ENCODE data around the gene MCM5.
"Not testable (repeated sequence)": the region's sequence is repeated elsewhere in the genome, so short reads cannot be mapped to it uniquely, and the experiment has no call there.

The MCM5 gene

DNA sequence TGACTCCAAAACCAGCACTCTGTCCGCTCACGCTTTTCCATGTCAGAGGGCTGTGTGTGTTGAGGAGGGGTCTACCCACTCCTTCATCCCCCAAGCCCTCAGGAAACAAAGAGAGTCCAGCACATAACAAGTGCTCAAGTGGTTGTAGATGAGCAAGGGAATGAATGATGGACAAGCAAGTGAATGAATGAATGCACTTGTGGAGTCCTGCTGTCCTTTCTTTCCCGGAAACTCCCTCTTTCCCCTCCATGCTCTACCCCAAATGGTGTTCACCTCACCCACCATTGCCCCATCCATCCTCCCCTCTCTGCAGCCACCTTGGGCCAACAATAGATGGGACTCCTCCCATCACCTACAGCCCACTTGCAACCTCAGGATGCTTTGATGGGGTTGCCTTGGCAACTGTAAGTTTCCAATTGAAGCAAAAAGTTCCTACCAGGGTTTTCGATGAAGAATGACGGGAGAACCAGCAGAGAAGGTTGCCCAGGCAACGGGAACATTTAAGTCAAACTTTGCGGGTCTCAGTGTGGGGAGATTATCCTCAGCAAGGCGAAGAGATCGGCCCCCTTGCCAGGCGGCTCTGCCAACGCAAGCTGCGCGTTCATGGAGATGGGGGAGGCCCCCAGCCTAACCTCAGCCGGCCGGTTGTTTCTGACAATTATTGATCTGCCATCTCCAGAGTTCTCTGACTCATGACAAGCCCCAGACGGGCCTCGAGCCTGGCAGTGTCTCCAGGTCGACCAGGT, 51.1 kb downstream of the MCM5 start:
- DNase-seq (ENCODE audit: low read depth, low spot score): no peak

DNA sequence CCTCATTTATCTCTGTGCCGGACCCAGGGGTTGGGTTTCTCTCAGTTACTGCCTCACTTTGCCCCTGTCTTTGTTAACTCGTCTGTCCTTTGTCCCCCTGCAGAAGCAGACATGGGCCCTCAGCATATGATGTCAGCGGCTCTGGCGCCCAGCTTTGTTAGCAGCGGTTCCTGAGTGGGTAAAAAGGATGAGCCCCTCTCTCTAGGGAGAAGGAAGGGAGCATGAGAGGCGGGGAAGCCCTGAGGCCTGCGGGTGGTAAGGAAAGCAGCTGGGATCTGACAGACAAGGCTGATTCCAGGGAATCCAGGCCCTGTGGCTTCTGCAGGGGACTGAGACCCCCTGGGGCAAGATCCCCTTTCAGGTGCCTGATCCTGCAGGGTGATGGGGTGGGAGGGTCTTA, 51.7 kb downstream of the MCM5 start:
- no peak for DNase-seq (ENCODE audit: low read depth, low spot score)

DNA sequence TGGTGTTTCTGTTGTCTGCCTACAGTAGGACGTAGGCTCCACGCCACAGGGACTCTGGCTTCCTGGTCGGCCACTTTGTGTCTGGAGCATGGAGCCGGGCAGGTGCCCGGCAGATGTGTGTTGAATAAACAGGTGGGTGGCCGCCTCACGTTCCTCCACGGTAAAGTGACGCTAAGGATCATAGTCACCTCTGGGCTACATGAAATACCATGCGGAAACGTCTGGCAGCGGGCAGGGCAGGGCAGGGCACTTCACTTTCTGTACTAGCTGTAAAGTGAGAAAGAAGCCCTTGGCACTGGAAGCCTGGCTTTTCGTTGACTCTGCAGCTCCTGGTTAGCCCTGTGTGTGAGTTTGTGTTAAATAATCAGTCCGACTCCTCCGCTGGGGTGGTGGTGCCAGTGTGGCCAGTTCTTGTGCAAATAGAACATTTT, 52.4 kb downstream of the MCM5 start:
- DNase-seq (ENCODE audit: low read depth, low spot score): no peak

DNA sequence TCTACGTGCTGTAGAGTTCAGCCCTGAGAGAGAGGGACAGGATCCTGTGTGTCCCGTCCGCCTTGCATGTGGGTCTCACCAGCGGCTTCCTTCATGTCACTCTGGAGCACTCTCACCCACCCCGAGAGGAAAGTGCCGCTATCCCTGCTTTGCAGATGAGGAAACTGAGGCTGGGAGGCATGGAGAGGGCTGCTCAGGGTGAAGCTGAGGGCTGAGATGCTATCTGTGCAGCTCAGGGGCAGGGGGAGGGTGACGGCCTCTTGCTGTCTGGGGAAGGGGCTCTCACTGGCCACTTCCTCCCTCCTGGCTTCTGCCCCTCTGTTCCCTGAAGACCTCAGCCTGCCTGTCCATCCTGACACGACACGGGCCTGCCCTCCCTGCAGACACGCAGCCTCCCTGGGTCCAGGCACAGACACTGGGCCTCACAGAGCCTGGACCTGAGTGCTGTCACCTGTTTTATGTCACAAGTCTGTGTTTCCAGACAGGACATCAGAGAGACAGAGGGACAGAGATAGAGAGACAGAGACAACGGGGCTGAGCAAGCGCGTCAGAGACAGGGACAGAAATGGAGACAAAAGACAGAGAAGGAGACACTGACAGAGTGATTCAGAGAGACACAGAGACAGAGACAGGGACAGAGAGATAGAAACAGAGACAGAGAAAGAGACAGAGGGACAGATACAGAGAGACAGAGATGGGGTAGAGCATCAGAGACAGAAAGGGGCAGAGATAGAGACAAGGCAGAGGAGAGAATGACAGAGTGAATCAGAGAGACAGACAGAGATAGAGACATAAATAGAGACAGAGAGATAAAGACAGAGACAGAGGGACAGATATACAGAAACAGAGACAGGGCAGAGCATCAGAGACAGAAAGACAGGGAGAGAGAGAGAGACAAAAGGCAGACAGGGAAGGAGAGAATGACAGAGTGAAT, 53.1 kb downstream of the MCM5 start:
- DNase-seq (ENCODE audit: low read depth, low spot score): no peak

DNA sequence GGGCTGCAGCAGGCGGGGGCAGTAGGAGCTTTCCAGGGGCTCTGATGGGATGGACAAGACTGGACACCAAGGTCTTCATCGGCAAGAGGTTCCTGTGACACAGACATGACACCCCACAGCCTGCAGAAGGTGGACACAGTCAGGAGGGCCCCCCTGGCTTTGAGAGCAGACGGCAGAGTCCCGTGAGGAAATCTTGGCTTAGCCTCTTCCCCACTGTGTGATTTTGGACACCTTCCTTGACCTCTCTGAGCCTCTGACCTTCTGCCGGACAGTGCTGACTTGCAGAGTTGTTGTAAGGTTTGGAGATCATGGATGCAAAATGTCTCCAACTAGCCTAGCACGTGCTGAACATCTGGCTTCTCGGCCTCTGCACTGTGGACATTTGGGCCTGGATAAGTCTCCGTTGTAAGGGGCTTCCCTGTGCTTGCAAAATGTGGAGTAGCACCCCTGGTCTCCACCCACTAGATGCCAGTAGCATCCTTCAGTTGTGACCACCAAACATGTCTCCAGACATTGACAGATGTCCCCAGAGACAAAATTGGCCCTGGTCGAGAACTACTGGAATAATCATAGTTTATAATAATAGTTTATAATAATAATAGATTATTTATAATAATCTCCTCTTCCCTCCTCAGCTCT, 54.6 kb downstream of the MCM5 start:
- no peak for DNase-seq (ENCODE audit: low read depth, low spot score)

DNA sequence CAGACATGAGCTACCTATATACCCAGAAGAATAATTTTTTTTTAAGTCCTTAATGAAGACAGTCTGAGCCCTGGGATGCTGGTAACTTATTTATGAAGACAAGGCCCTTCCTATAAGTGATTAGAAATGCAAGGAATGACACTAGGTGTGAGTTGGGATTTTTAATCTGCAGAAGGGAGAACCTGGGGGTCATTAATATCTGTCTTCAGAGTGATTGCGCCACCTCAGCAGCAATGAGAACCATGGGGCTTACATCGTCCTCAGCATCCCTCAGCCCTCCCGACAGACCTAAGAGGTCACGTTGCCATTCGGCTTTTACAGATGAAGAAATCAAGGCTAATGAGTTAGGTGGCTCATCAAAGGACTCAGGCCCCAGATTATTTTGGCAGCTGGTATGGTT, 55.6 kb downstream of the MCM5 start:
- no peak for DNase-seq (ENCODE audit: low read depth, low spot score)

DNA sequence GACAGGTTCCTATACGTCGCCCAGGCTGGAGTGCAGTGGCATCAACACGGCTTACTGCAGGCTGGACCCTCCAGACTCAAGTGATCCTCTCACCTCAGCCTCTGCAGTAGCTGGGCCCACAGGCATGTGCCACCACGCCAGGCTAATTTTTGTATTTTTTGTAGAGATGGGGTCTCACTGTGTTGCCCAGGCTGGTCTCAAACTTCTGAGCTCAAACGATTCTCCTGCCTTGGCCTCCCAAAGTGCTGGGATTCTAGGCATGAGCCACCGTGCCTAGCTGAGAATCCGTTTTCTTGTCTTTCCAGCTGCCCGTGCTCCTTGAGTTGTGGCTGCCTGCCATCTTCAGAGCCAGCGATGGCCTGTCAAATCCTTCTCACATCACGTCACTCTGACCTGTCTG, 56.8 kb downstream of the MCM5 start:
- DNase-seq (ENCODE audit: low read depth, low spot score): no peak

DNA sequence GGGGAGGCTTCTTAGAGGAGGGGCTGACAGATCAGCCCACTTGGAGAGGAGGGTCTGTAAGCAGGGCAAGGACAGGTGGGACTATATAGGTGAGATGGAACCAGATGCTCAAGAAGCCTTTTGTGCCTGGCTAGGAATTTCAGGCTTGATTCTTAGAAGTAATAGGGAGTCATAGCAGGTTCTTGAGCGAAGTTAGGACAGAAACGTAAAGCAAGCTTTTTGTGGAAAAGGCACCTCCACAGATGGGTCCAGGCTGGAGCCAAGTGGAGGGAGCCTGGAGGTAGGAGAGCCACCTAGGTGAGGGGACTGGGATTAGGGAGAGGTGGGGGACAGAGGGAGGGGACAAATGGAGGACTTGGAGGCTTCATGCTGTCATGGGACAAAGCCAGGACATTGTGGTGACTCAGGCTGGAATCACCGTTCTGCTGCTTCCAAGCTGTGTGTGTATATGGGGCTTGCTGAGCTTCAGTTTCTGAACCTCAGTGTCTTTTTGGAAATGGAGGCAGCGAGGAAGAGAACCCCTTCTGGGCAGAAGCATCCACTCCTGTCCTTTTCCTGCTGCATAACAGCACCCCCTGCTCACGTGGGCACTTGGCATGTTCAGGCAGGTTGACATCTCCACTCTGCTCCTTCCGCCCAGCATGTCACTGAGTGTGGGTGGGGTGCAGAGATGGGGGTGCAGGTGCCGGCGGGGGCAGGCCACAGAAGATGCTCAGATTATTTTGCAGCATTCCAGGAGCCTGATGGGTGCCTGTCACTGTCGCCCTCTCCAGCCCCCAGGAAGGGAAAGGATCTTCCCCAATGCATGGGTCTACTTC, 58.0 kb downstream of the MCM5 start:
- DNase-seq (ENCODE audit: low read depth, low spot score): no peak

DNA sequence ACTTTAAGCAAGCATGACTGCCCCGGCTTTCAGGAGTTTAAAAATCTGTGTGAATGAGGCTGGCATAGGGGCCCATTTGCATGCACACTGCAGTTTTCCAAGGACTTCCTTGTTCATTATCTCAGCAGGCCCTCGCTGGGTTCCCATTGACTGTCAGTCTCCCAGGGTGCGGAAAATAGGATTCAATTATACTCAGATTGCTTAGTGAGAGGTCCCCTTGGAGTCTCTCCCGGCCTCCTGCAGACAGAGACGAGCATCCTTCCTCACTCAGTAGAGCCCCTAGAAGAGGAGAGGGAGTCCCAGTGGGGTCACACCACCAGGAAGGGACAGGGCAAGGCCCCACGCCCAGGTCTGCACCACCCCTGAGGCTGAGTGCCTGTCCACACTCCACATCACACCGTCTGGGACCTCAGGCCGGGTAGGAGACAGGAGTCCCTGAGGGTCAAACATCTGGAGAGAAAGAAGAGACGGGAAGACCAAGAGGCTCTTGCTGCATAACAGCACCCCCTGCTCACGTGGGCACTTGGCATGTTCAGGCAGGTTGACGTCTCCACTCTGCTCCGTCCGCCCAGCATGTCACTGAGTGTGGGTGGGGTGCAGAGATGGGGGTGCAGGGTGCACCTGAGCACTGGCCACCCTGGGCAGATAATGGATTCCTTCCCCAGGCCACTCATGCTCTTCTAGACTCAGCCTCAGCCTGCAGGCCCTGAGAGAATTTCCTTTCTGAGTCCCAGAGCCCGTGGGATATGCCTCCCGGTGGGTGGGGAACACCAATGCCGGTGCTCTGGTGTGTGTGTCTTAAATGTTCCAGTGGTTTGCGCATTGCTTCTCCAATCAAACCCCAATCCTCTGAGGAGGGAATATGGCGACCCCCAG, 58.8 kb downstream of the MCM5 start:
- no peak for DNase-seq (ENCODE audit: low read depth, low spot score)

DNA sequence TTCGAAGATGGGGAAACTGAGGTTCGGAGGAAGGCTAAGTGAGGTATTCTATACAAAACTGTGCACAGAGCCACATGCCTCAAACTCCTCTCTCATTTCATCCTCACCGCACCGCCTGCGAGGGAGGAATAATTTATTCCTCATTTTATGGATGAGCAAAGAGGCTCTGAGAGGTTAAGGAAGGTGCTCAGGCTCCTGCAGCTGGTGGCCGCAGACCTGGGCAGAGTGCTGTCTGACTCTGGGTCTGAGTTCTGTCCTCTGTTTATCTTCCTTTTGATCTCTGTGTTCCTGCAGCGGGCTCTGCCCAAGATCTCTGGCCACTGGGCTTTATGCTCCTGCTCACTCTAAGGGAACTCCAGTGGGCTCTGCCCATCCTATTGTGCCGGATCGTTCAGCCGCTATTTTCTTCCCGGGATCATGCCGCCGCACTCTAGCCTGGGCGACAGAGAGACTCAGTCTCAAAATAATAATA, 59.5 kb downstream of the MCM5 start:
- DNase-seq (ENCODE audit: low read depth, low spot score): no peak

DNA sequence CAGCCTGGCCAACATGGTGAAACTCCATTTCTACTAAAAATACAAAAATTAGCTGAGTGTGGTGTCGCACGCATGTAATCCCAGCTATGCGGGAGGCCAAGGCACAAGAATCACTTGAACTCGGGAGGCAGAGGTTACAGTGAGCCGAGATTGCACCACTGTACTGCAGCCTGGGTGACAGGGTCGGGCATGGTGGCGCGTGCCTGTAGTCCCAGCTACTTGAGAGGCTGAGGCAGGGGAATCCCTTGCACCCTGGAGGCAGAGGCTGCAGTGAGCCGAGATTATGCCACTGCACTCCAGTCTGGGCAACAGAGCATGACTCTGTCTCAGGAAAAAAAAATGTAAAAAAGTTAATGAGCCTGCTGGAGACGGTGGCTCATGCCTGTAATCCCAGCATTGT, 60.0 kb downstream of the MCM5 start:
- not testable (repeated sequence) for DNase-seq (ENCODE audit: low read depth, low spot score)

DNA sequence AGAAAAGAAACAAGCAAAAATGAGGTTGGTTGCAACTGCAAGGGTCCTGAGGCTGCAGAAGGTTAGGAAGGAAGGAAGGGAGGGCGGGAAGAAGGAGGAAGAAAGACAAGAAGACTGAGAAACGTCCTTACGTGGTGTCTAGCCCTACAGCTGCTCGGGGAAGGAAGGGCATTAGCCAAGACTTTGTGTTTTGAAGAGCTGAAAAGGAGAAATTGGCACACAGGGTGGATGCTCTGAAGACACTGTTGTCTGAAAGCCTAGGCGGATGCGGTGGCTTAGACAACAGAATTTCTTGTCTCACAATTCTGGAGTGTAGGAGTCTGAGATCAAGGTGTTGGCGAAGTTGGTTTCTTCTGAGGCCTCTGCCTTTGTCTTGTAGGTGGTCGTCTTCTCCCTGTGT, 60.7 kb downstream of the MCM5 start:
- no peak for DNase-seq (ENCODE audit: low read depth, low spot score)

DNA sequence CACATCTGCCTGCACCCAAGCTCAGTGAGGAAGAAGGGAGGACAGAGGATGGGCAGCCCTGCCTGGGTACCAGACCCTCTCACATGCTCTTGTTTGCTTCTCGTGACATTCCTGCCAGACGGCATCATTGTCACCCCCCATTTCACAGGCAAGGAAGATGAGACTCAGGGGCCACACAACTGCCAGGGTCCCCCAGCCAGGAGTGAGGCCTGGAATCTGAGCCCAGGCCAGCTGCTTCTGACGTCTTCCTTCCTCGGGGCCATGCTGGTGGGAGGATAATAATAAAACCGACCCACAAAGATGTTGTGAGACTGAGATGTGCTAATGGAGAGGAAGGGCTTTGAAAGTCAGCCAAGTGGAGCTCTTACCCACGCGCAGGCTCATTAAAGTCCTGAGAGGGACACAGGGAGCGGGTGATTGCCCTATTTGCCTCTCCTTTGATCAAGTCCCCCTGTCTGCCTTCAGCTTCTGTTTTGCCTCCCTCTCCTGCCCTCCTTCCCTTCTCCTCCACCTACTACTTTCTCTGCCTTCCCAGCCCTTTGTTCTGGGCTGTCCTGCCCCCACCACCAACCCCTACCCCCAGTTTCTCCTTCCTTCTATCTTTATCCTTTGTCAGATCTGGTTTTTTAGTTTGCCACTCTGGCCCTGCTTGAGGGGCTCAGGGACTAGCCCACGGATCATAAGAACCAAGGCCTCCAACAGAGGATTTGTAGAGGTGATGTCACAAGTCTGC, 62.7 kb downstream of the MCM5 start:
- no peak for DNase-seq (ENCODE audit: low read depth, low spot score)

DNA sequence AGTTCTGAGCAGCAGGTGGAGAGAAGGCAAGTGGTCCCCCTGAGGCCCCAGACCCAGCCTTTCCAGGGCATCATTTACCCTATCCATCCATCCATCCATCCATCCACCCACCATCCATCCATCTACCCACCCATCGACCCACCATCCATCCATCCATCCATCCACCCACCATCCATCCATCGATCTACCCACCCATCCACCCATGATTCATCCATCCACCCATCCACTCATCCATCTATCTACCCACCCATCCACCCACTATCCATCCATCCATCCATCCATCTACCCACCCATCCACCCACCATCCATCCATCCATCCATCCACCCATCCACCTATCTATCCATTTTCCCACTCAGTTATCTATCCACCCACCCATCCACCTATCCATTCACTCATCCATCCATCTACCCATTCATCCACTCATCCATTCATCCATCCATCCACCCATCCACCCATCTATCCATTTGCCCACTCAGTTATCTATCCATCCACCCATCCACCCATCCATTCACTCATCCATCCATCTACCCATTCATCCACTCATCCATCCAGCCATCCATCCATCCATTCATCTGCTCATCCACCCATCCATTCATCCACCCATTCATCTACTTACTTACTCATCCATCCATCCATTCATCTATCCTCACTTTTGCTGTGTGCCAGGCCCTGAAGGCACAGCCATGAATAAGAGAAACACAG, 63.4 kb downstream of the MCM5 start:
- no peak for DNase-seq (ENCODE audit: low read depth, low spot score)

DNA sequence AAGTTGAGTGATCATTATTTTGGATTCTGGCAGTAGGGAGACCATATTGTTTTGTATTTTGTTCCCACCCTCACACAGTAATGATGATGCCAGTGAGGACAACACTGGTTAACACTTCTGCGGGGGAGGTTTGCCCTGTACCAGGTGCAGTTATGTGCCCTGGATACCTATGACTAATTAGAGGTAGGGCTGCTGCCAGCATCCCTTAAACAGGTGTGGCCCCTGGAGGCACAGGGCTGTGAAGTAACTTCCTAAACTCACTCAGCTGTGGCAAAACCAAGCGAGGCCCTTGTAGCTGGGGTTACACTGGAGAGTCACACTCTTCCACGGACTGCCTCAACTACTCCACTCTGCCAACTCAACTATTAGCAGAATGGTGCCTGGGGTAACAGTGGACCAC, 64.5 kb downstream of the MCM5 start:
- DNase-seq (ENCODE audit: low read depth, low spot score): no peak

DNA sequence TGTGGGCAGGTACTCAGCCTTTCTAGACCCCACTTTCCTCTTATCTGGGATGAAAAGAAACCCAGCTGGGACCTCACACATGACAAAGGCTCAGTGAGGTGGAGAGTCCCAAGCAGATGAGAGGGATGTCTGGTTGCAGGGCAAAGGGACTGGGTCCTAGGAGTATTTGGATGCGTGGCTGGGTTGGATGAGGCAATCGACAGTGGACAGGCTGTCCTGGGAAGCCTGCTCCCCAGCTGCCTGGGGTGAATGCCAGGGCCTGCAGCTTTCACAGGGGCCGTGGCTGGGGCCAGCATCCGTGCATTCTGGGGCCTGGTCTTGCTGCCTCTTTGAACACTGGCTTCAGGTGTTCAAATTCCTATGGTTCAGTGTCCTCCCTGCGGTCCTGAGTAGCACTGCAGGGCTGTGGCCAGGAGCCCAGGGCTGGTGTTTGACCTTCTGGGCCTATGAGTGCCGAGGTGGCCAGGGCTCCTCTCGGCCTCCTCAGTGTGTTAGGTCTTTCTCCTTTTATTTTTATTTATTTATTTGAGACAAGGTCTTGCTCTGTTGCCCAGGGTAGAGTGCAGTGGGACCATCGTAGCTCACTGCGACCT, 65.3 kb downstream of the MCM5 start:
- DNase-seq (ENCODE audit: low read depth, low spot score): no peak

DNA sequence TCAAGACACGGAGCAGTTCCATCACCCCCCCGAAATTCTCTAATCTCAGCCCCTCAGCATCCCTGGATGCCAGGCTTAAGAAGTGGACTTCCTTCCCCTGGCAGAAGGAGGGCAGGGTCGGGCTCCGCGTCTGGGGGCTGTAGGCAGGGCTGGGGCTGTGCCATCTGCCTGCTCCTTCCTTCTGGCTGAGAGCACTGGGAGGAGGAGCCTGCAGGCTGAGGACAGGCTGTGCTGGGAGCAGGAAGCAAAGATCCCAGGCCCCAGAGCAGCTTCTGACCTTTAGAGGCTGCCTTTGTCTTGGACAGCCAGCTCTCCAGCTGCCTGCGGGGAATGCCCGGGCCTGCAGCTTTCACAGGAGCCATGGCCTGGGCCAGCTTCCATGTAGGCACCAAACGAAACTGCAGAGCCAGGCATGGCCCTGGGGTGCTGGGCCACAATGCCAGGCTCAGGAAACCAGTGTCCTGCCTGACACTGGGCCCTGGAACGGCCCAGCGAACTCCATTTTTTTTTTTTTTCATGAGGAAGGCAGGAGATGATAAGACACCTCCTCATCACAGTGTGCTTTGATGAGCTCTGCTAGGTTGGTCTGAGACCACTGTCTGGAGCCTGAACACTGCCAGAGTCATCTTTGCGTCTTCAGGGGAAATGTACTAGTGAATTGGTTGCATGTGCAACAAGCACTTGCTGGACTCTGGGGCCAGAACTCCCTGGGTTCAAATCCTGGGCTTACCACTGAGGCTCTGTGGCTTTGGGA, 67.9 kb downstream of the MCM5 start:
- no peak for DNase-seq (ENCODE audit: low read depth, low spot score)

DNA sequence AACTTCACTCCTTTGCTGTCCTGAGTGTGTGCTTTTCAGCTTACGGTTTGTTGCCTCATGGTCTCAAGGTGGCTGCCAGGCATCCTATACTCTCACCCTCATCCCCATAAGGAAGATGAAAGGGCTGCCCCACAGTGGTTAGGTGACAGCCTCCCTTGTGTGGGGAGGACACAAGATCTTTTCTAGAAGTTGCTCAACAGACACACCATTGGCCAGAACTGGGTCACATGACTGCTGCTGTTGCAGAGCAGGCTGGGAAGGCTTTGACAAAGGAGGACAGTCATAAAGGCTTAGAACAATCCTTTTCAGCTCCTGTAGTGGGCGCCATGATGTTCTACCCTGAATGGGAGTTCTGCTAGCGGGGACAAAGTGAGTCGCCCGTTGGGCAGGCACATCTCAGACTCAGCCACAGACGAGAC, 71.0 kb downstream of the MCM5 start:
- no peak for DNase-seq (ENCODE audit: low read depth, low spot score)

All from smooth muscle cell of the brain vasculature (primary cell).